Activated CD8-positive, alpha-beta T cell treated with anti-CD3 and anti-CD28 coated beads for 36 hours (primary cell): ENCODE data around the gene MMRN2. TPM values are rescaled to one million over a fixed set of nuclear protein-coding genes. Genes with fewer than 3 reads are reported as not detected.

Source experiments
- ATAC-seq: fragments of 200-7000 bp; cut with Tn5 transposase; one replicate; pipeline ENCODE4 v1.10.0; 2021; ENCODE audit warnings: mild to moderate bottlenecking, moderate library complexity
- CTCF ChIA-PET: fragments of 350-600 bp; sonication (Branson Sonifier 250); formaldehyde crosslinking; loops from one replicate; lab custom pipeline; 2021; ENCODE audit warnings: antibody characterized with exemption; lab: Charles Lee
- POLR2A ChIA-PET: fragments of 350-600 bp; sonication (Branson Sonifier 250); formaldehyde crosslinking; loops from one replicate; lab custom pipeline; 2021; ENCODE audit warnings: antibody characterized with exemption; lab: Charles Lee
- DNase-seq: peaks from one replicate; pipeline ENCODE4 v3.0.0-alpha.2; 2020
- H3K27ac Mint-ChIP-seq: one replicate; pipeline ENCODE4 v1.8.0; 2021; ENCODE audit warnings: mild to moderate bottlenecking, mixed read lengths
- H3K27me3 Mint-ChIP-seq: one replicate; pipeline ENCODE4 v1.8.0; 2021; ENCODE audit warnings: mixed read lengths
- H3K36me3 Mint-ChIP-seq: one replicate; pipeline ENCODE4 v1.8.0; 2021; ENCODE audit warnings: low read depth, mixed read lengths
- H3K4me1 Mint-ChIP-seq: one replicate; pipeline ENCODE4 v1.8.0; 2021; ENCODE audit warnings: low read depth, mixed read lengths
- H3K4me3 Mint-ChIP-seq: one replicate; pipeline ENCODE4 v1.8.0; 2021; ENCODE audit warnings: mild to moderate bottlenecking, moderate library complexity, mixed read lengths
- H3K9me3 Mint-ChIP-seq: one replicate; pipeline ENCODE4 v1.8.0; 2021; ENCODE audit warnings: mixed read lengths
- intact Hi-C: fragments of 100-400 bp; cut with micrococcal nuclease; formaldehyde crosslinking; loops from one replicate; pipeline ENCODE4 v1.10.0; 2022
- total RNA-seq, 2 experiments: library from RNA; stranded (reverse); gene quantifications; one replicate each; pipeline ENCODE4 v1.2.3, GENCODE V29; 2021
- TF ChIP-seq, protein P1 (sequence below): fragments of 200-600 bp; IDR thresholded peaks from one replicate; pipeline ENCODE4 v1.8.0; 2022; ENCODE audit warnings: antibody characterized with exemption, mild to moderate bottlenecking

The MMRN2 gene
- total RNA-seq, 2 experiments from 2014 or later, result not detected

DNA sequence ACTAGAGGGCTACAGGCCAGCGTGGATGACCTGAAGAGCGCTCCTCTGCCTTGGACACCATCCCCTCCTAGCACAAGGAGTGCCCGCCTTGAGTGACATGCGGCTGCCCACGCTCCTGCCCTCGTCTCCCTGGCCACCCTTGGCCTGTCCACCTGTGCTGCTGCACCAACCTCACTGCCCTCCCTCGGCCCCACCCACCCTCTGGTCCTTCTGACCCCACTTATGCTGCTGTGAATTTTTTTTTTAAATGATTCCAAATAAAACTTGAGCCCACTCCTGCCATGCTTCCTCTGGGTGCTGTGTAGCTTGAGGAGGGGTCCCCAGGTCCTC, 5.5 kb upstream of the MMRN2 start:
- ChIA-PET POLR2A (interaction anchor here (1.1 kb wide), 1 partner anchor 8 kb away, joined by 4 read pairs; no protein-coding TSS in a partner anchor), CTCF (no interaction called here)
- TF ChIP-seq, protein P1, sequence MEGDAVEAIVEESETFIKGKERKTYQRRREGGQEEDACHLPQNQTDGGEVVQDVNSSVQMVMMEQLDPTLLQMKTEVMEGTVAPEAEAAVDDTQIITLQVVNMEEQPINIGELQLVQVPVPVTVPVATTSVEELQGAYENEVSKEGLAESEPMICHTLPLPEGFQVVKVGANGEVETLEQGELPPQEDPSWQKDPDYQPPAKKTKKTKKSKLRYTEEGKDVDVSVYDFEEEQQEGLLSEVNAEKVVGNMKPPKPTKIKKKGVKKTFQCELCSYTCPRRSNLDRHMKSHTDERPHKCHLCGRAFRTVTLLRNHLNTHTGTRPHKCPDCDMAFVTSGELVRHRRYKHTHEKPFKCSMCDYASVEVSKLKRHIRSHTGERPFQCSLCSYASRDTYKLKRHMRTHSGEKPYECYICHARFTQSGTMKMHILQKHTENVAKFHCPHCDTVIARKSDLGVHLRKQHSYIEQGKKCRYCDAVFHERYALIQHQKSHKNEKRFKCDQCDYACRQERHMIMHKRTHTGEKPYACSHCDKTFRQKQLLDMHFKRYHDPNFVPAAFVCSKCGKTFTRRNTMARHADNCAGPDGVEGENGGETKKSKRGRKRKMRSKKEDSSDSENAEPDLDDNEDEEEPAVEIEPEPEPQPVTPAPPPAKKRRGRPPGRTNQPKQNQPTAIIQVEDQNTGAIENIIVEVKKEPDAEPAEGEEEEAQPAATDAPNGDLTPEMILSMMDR, result no peak
- no peak for ATAC-seq
- Mint-ChIP-seq H3K4me1 (peaks cover 17% of the 10 kb centered on the region), H3K27me3 (no peaks in the 10 kb centered on the region), H3K27ac (no peak overlapping the region), H3K36me3 (no peaks in the 10 kb centered on the region), H3K9me3 (no peaks in the 10 kb centered on the region), H3K4me3 (no peak overlapping the region)
- DNase-seq, result no peak
- intact Hi-C loops, result no loop called here

DNA sequence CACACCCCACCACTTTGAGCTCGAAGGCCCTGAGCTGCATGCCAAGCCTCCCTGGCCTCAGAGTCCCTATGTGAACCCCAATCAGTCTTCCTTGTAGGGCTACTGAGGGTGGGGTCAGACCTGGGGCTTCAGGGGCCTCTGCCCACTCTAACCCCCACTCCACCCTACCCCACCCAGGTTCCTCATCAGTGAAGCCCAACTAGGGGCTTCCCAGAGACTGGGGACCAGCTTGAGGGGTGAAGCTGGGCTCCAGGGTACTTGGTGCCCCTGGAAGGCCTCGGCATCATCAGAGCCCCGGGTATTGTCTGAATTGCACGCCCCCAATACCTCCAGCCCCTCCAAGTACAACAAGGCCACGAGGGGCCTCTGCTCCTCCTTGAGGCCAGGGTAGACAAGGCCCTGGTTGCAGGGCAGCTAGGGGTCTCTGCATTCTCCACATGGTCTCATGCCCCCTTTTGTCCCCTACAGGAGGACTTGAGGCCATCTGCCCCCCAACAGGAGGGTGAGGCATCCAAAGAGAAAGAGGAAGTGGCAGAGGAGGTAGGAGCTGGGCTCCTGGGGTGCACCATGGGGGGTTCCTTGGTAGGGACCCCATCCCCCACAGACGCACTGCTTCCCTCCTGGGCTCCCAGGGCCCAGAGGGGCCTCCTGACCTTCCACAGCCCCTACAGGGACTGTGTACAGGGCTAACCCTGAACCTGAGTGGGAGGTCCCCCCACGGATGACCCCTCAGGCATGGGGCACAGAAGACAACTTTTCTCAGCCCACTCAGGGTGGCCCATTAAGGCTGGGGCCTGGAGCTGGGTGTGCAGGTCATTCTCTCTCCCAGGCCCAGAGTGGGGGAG, 4.9 kb upstream of the MMRN2 start:
- intact Hi-C loops, result no loop called here
- no peak for ATAC-seq

DNA sequence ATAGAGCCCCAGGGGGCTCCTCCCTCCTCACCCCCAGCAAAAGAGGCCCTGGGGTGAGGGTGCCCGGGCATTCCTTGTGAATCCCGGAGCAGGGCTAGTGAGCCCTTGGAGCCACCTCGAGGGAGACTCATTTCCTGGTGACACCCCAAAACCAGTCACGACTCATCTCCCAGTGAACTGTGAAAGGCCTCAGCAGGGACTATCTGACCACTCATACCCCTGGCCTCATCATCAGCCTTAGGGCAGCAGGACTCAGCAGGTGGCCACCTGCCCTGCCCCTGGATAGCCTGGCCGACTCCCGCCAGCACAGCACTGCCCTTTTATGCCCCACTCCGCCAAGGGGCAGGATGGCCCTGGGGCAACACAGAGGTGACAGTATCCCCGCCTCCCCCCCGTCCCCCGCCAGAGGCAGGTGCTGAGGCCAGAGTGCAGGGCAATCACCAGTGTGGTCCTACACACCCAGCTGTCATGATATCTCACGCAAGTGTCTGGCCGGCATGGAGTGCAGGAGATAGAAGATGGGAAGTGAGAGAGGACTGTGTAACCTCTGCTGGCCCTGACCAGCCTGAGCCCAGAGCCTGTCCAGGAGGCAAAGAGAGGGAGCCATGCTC, 4.2 kb upstream of the MMRN2 start:
- DNase-seq (no peak), ATAC-seq (no peak)
- ChIA-PET POLR2A (no interaction called here), CTCF (interaction anchor here (1.2 to 6.0 kb wide), 3 partner anchors 21 to 92 kb away, joined by 3 to 30 read pairs (median 3); no protein-coding TSS in a partner anchor)
- Mint-ChIP-seq H3K9me3 (no peaks in the 10 kb centered on the region), H3K27me3 (no peaks in the 10 kb centered on the region), H3K27ac (no peak overlapping the region), H3K4me1 (peaks cover 11% of the 10 kb centered on the region), H3K4me3 (no peak overlapping the region), H3K36me3 (no peaks in the 10 kb centered on the region)
- intact Hi-C loops, result no loop called here
- TF ChIP-seq, protein P1, result no peak

More for the DNA sequence above, 4.9 kb upstream of the MMRN2 start:
- Mint-ChIP-seq H3K27ac (no peak overlapping the region), H3K4me3 (no peak overlapping the region), H3K4me1 (peaks cover 17% of the 10 kb centered on the region), H3K27me3 (no peaks in the 10 kb centered on the region), H3K9me3 (no peaks in the 10 kb centered on the region), H3K36me3 (no peaks in the 10 kb centered on the region)
- DNase-seq, result no peak
- ChIA-PET CTCF (no interaction called here), POLR2A (interaction anchor here (1.1 kb wide), 1 partner anchor 9 kb away, joined by 4 read pairs; no protein-coding TSS in a partner anchor)
- TF ChIP-seq, protein P1, result no peak

DNA sequence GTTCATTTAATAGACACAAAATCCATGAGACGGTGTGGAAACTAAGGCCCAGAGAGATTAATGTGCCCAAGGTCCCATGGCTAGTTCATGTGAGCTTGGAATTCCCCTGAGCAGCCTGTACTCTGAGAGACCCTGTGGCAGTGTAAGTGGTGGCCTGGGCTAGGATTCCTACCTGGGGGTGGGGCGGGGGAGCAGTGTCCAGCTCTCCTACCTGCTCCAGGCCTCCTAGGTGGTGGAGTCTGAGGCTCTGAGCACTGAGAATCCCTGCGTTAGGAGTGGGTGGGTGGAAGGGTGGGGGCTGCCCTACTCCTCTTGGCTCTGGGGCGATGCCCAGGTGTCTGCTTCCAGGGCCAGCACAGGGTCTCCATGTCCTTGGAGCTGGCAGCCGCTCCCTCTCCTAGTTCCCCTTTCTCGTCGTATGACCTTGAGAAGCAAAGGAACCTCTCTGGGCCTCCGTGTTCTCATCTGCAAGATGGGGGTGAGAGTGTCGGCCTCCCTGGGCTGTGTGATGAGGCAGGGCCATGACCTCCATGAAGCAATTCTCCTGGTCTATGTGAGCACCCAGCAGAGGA, 3.5 kb upstream of the MMRN2 start:
- Mint-ChIP-seq H3K4me3 (no peak overlapping the region), H3K27me3 (no peaks in the 10 kb centered on the region), H3K36me3 (no peaks in the 10 kb centered on the region), H3K27ac (no peak overlapping the region), H3K9me3 (no peaks in the 10 kb centered on the region), H3K4me1 (peaks cover 5% of the 10 kb centered on the region)
- TF ChIP-seq, protein P1, result no peak
- ChIA-PET POLR2A (interaction anchor here (0.8 kb wide), 1 partner anchor 10 kb away, joined by 5 read pairs; no protein-coding TSS in a partner anchor), CTCF (interaction anchor here (0.7 to 6.0 kb wide), 13 partner anchors 8 to 274 kb away, joined by 3 to 30 read pairs (median 3); partner anchors contain the start of gene ADIRF)
- ATAC-seq (no peak), DNase-seq (no peak)
- intact Hi-C loops, result no loop called here
